Ramos (cell line): ENCODE results near the gene TRAPPC6A.
"Not testable (repeated sequence)": the region's sequence is repeated elsewhere in the genome, so short reads cannot be mapped to it uniquely, and the experiment has no call there.

Experiments
- in situ Hi-C: fragments of 300-500 bp; cut with MboI; formaldehyde crosslinking; loops from one replicate; pipeline ENCODE4 v1.14.3; 2022; ENCODE audit warnings: low sequenced_read_pairs; ENCODE audit not compliant: unreplicated experiment

Gene TRAPPC6A

GRCh38 chr19:45137179-45137761 lies 40.8 kb downstream of the TRAPPC6A start:
- in situ Hi-C loops, result no loop called here

- in situ Hi-C loops, result no loop called here
Observed at GRCh38 chr19:45136507-45137178, 41.4 kb downstream of the TRAPPC6A start.

DNA sequence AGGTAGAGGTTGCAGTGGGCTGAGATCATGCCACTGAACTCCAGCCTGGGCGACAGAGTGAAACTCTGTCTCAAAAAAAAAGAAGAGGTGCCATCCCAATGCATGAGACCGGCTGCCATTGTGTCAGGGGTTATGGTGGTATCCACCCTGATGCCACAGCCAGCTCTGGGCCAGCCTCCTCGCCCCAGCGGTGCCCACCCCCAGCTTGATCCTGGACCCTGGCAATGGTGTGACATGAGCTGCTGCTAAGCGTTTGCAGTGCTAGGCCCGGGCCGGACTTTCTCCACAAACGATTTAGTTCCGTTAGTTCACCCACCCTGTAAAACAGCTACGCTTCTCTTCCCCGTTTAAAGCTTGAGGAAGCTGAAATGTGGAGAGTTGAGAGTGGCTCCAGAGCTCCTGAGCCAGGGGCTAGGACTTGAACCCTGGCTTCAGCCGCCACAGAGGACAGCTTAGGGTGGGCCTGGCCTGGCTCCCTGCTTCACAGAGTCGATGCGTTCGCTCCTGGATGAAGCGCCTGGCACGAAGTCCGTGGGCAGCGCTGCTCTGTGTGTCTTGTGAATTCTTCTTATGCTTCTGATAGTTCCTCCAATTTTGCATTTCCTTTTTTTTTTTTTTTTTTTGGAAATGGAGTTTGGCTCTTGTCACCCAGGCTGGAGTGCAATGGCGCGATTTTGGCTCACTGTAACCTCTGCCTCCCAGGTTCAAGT lies 42.7 kb downstream of the TRAPPC6A start:
- in situ Hi-C loops, result no loop called here

DNA sequence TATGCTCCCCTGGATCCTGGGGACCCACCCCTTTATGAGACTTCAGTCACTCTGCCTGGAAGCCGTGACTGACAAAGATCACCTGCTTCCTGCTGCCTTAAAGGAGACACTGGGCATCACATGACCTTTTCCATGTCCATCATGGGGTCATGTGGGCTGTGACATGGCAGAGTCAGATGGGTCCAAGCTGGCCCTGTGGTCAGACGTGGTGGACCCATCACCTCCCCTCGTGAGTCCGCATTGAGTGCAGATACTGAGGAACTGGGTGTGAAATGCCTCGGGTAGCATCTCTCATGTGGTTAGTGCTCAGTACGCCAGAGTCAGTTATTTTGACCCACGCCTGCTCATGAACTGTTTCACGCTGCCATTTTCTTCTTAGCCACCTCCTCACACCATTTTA lies 44.4 kb downstream of the TRAPPC6A start:
- in situ Hi-C loops, result no loop called here

- in situ Hi-C loops, result no loop called here
Observed at GRCh38 chr19:45130888-45131615, 47.0 kb downstream of the TRAPPC6A start.

GRCh38 chr19:45130236-45130635 lies 47.8 kb downstream of the TRAPPC6A start:
- in situ Hi-C loops, result no loop called here

DNA sequence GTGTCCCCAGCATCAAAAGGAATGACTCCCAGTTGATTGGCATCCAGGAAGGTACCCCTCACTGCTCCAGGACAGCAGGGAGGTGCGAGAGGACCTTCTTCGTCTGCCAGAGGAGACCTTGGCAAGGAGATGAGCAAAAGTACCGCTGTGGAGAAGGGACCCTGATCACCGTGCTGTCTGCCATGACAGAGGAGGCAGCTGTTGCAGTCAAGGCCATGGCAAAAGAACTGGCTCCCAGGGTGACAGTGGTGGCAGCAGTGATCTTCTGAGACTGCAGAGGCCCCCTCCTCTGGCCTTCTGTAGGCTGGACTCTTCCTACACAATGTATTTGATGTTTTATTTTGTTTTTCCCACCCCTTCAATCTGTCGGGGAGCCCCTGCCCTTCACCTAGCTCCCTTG lies 49.2 kb downstream of the TRAPPC6A start:
- in situ Hi-C loops, result no loop called here

GRCh38 chr19:45128146-45128545 lies 49.9 kb downstream of the TRAPPC6A start:
- in situ Hi-C loops, result no loop called here

DNA sequence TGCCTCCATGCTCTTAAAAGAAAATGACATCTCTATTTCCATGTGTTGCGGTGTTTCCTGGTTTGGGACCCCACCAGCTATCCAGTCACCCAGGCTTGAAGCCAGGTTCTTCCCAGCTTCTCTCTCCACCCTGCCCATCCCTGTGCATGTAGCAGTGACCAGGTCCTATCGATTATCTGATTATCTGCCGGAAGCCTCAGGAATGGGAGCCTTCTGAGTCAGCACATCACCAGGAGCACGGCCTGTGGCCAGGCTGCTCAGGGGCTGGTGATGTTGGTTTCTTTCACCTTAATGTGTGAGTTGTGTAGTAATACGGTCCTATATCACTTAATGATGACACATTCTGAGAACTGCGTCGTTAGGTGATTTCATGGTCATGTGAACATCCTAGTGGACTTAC lies 51.4 kb downstream of the TRAPPC6A start:
- in situ Hi-C loops, result no loop called here

GRCh38 chr19:45125975-45126493 lies 52.0 kb downstream of the TRAPPC6A start:
- in situ Hi-C loops, result no loop called here

GRCh38 chr19:45125360-45125759 lies 52.7 kb downstream of the TRAPPC6A start:
- in situ Hi-C loops, result no loop called here

DNA sequence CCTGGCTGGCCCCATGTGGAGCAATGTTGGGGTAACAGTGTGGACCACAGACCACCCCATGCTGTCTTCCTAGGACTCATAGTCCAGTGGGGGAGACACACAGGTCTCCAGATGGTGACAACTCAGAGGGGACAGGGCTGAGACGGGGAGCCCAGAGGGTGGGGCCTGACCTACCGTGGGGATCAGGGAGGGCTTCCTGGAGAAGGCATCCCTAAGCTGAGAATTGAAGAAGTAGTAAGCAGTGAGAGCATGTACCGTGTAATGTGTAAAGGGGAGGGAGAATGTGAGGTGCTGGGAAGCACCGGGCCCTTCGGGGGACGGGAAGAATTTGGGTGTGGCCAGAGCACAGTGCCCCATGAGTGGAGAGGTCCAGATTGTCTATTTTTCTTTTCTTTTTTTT lies 54.0 kb downstream of the TRAPPC6A start:
- in situ Hi-C loops, result no loop called here

DNA sequence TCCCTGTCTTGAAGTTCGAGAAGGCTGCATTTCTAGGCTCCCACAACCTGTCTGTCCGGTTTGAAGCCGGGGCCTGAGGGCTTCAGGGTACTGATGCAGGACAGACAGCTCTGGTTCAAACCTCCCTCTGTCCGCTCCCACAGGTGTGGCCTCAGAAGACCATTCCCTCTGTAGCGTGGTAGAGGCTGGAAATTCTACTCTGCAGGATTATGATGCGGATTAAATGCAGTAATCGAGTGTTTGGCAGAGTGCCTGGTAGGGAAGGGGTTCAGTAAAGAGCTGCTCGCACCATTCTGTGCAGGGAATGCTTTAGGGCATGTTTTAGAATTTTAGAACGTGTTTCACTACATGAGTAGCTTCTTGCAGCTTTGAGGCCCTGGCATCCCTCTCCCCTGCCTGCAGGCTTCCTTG lies 54.6 kb downstream of the TRAPPC6A start:
- in situ Hi-C loops, result no loop called here

- in situ Hi-C loops, result no loop called here
Observed at GRCh38 chr19:45122832-45123231, 55.2 kb downstream of the TRAPPC6A start.

DNA sequence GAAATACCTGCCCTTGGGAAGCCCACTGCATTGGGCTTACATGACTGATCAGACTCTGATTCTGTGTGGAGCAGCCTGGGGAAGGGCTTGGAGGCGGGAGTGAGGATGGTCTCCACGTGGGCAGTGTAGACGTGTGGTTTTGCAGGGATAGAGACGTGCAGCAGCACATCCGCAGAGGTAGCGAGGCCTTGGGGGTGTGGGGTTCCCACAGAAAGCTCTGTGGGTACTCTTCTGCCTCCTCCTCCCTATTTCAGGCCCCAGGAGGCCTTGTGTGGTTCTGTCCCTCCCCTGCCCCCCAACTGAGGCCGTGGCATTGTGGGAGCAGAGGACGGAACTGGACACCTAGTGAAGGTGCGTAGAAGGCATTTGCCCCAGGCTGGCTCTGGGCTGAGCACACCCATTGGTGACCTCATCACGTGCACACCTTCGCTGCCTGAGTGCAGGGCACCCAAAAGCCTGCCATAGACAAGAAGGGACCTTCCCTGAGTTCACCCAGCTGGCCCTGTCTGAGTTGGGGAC lies 56.2 kb downstream of the TRAPPC6A start:
- in situ Hi-C loops, result no loop called here

DNA sequence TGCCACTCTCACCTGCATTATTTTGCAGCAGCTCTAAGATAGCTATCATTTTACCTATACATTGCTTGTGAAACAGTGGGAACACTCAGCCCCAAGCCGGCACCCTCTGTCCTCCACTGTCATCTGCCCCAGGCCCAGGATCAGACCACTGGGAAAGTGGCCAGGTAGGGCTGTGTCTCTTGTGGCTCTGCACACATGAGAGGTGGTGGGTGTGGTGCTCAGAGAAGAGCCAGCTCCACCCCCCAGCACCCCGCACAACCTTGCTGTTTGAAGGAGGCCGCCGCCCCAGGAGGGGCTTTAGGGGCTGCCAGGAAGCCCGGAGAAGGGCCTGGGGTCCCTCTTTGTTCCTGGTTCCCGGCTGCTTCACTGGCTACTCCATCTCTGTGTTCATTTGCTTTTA lies 58.5 kb downstream of the TRAPPC6A start:
- in situ Hi-C loops, result no loop called here

GRCh38 chr19:45118591-45119355 lies 59.3 kb downstream of the TRAPPC6A start:
- in situ Hi-C loops, result not testable (repeated sequence)

- in situ Hi-C loops, result no loop called here
Observed at GRCh38 chr19:45118106-45118505, 59.9 kb downstream of the TRAPPC6A start.

DNA sequence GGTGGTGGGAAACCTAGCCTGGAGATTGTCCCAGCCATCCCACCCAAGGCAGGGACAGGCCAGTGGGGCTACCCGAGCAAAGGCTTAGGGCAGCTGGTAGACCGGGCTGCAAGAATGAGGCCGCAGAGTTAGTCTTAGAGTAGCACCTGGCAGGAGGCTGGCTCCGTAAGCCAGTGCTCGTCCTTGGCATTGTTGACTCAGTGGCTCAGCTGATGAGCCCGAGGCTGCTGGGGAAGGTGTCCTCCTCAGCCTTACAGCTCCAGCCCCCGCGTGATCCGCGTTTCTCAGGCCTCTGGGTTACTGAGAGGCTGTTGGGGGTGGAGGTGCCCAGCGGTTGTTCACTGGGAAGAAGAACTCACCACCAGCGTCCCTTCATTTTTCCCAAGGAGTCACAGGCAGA lies 60.4 kb downstream of the TRAPPC6A start:
- in situ Hi-C loops, result no loop called here

GRCh38 chr19:45117167-45117594 lies 60.9 kb downstream of the TRAPPC6A start:
- in situ Hi-C loops, result no loop called here
